HepG2 (cell line): ENCODE measurements around the gene MBD5. TPM values are rescaled to one million over a fixed set of nuclear protein-coding genes. Genes with fewer than 3 reads are reported as not detected.

Source experiments
- ATF4 ChIP-seq, 2 experiments: fragments of 450-650 bp in 1 of 2; sonication (generic) in 1 of 2; formaldehyde crosslinking; IDR thresholded peaks; 2 replicates each; pipeline versions ENCODE4 v1.5.0 to v1.8.0; 2020 to 2022; ENCODE audit warnings: mild to moderate bottlenecking in 1 of 2, missing genetic modification reagents in 1 of 2
- CEBPG ChIP-seq: IDR thresholded peaks from 2 replicates; pipeline ENCODE4 v1.6.1; 2016
- ELF3 ChIP-seq: IDR thresholded peaks from 2 replicates; pipeline ENCODE4 v1.6.1; 2016; ENCODE audit warnings: missing genetic modification reagents, missing compliant biosample characterization
- FOXA1 ChIP-seq, 2 experiments: fragments of 450-650 bp in 1 of 2; sonication (generic) in 1 of 2; formaldehyde crosslinking in 1 of 2; IDR thresholded peaks; 2 replicates each; pipeline versions ENCODE4 v1.4.0 to v1.6.1; 2016 to 2020; ENCODE audit warnings: missing genetic modification reagents in 1 of 2
- GATAD2A ChIP-seq: IDR thresholded peaks from 2 replicates; pipeline ENCODE4 v1.6.1; 2016
- IKZF5 ChIP-seq: IDR thresholded peaks from 2 replicates; pipeline ENCODE4 v1.6.1; 2018; ENCODE audit warnings: missing genetic modification reagents, mild to moderate bottlenecking, missing compliant biosample characterization
- MTA1 ChIP-seq: sonication (generic); formaldehyde crosslinking; IDR thresholded peaks from 2 replicates; pipeline ENCODE4 v1.4.0; 2020; ENCODE audit warnings: missing genetic modification reagents, mild to moderate bottlenecking, borderline replicate concordance
- MZF1 ChIP-seq: sonication (generic); formaldehyde crosslinking; IDR thresholded peaks from 2 replicates; pipeline ENCODE4 v1.8.1; 2023; ENCODE audit warnings: mild to moderate bottlenecking, missing genetic modification reagents, borderline replicate concordance
- NCOA1 ChIP-seq: sonication (generic); formaldehyde crosslinking; IDR thresholded peaks from 2 replicates; pipeline ENCODE4 v1.9.0; 2021; ENCODE audit warnings: missing genetic modification reagents
- REPIN1 ChIP-seq: sonication (generic); formaldehyde crosslinking; IDR thresholded peaks from 2 replicates; pipeline ENCODE4 v1.8.0; 2022; ENCODE audit warnings: missing genetic modification reagents, low read depth, mild to moderate bottlenecking, borderline replicate concordance
- RORA ChIP-seq: sonication (generic); formaldehyde crosslinking; IDR thresholded peaks from 2 replicates; pipeline ENCODE4 v1.5.0; 2020; ENCODE audit warnings: mild to moderate bottlenecking, missing genetic modification reagents, moderate library complexity
- ZBTB33 ChIP-seq: sonication (generic); formaldehyde crosslinking; IDR thresholded peaks from 2 replicates; pipeline ENCODE4 v1.4.0; 2020; ENCODE audit warnings: missing genetic modification reagents
- ZBTB44 ChIP-seq: sonication (generic); formaldehyde crosslinking; IDR thresholded peaks from 2 replicates; pipeline ENCODE4 v1.4.0; 2020; ENCODE audit warnings: missing genetic modification reagents
- ZFP37 ChIP-seq: sonication (generic); formaldehyde crosslinking; IDR thresholded peaks from 2 replicates; pipeline ENCODE4 v1.4.0; 2020; ENCODE audit warnings: missing genetic modification reagents, borderline replicate concordance
- ZNF160 ChIP-seq: sonication (generic); formaldehyde crosslinking; IDR thresholded peaks from 2 replicates; pipeline ENCODE4 v1.8.0; 2022; ENCODE audit warnings: mild to moderate bottlenecking, inconsistent platforms, missing genetic modification reagents
- ZNF225 ChIP-seq: sonication (generic); formaldehyde crosslinking; IDR thresholded peaks from 2 replicates; pipeline ENCODE4 v1.4.0; 2020; ENCODE audit warnings: mild to moderate bottlenecking, missing genetic modification reagents
- ZNF296 ChIP-seq: sonication (generic); formaldehyde crosslinking; conservative IDR thresholded peaks from 2 replicates; pipeline ENCODE4 v1.5.0; 2020; ENCODE audit warnings: mild to moderate bottlenecking, missing genetic modification reagents
- ZNF562 ChIP-seq: sonication (generic); formaldehyde crosslinking; IDR thresholded peaks from 2 replicates; pipeline ENCODE4 v1.8.0; 2022; ENCODE audit warnings: missing genetic modification reagents, borderline replicate concordance
- ZNF768 ChIP-seq: sonication (generic); formaldehyde crosslinking; IDR thresholded peaks from 2 replicates; pipeline ENCODE4 v1.4.0; 2020; ENCODE audit warnings: missing genetic modification reagents
- ZSCAN12 ChIP-seq: sonication (generic); formaldehyde crosslinking; IDR thresholded peaks from 2 replicates; pipeline ENCODE4 v1.9.0; 2021; ENCODE audit warnings: mild to moderate bottlenecking, missing genetic modification reagents
- ZSCAN29 ChIP-seq: sonication (generic); formaldehyde crosslinking; conservative IDR thresholded peaks from 2 replicates; pipeline ENCODE4 v1.4.0; 2020; ENCODE audit warnings: mild to moderate bottlenecking, missing genetic modification reagents
- polyA plus RNA-seq, 8 experiments: library from polyadenylated mRNA; depleted of rRNA in 3 of 8; stranded (reverse) in 7 of 8; unstranded in 1 of 8; fragments of >200 nt; fragmentation: Illumina TruSeq in 4 of 8; extraction: Trizol in 4 of 8; gene quantifications; 2 replicates each; pipeline versions ENCODE4 v1.2.1 to v1.2.3, GENCODE V29; 2011 to 2016; ENCODE audit warnings: low read depth in 4 of 8, missing spikeins in 1 of 8, mixed read lengths in 1 of 8; ENCODE audit not compliant: insufficient read depth in 1 of 8
- total RNA-seq, 5 experiments: library from RNA; depleted of rRNA; stranded (reverse); fragments of >200 nt; fragmentation: Illumina TruSeq; extraction: Trizol; gene quantifications; 2 replicates each; pipeline ENCODE4 v1.2.3, GENCODE V29; 2016; ENCODE audit warnings: low read depth in 1 of 5

Gene MBD5
- total and polyA plus RNA-seq, 2 of the 13 experiments (the other 11 are each of a cell fraction or from before 2014, with no cell fraction given) = 13.5 to 26.4 TPM

GRCh38 chr2:148201075-148202004 lies 180.4 kb downstream of the MBD5 start (continued):
- peak; percentile 79; the same call in 1 of the 2 replicates for TF ChIP-seq ZNF225 (CRISPR knock-in tag)
- TF ChIP-seq CEBPG (CRISPR knock-in tag) = peak; percentile 60
- TF ChIP-seq MTA1 (CRISPR knock-in tag) = 0 out of 2 replicates have a peak, but pooled peaks have one; percentile 38
- peak; percentile 18; the same call in 1 of the 2 replicates for TF ChIP-seq ZNF768
- TF ChIP-seq GATAD2A = peak; percentile 50; the same call in 1 of the 2 replicates
- TF ChIP-seq FOXA1 (IDR thresholded peaks at IDR 0.05) = no peak
- peak; percentile 69 for TF ChIP-seq FOXA1 (CRISPR knock-in tag; IDR thresholded peaks at IDR 0.05)
- TF ChIP-seq REPIN1 (CRISPR knock-in tag) = peak; percentile 82
- peak; percentile 45; the same call in 1 of the 2 replicates for TF ChIP-seq ELF3 (CRISPR knock-in tag)
- TF ChIP-seq ZSCAN29 = no peak
- TF ChIP-seq ZSCAN12 (CRISPR knock-in tag) = no peak
- TF ChIP-seq ZFP37 (CRISPR knock-in tag) = no peak
- no peak for TF ChIP-seq MZF1
- TF ChIP-seq ZBTB33 (CRISPR knock-in tag) = peak; percentile 22; the same call in 1 of the 2 replicates
- TF ChIP-seq ATF4 (CRISPR knock-in tag; IDR thresholded peaks at IDR 0.05) = 0 out of 4 replicates have a peak, but pooled peaks of 1 of the 2 experiments have one; percentile 19
- no peak for TF ChIP-seq ZNF160 (CRISPR knock-in tag)
- TF ChIP-seq IKZF5 = peak; percentile 42; the same call in 1 of the 2 replicates
- 0 out of 2 replicates have a peak, but pooled peaks have one; percentile 38 for TF ChIP-seq NCOA1 (CRISPR knock-in tag)
- no peak for TF ChIP-seq ZBTB44 (CRISPR knock-in tag)
- TF ChIP-seq RORA = no peak
- TF ChIP-seq ZNF296 (CRISPR knock-in tag) = no peak
- TF ChIP-seq ZNF562 = no peak
